GM18873 (cell line): Measurements from ENCODE around the gene TRPM6.
"Not testable (repeated sequence)": the region's sequence is repeated elsewhere in the genome, so short reads cannot be mapped to it uniquely, and the experiment has no call there.

Experiments
- ATAC-seq: cut with Tn5 transposase; IDR thresholded peaks from one replicate; pipeline ENCODE4 v1.9.1; 2021; ENCODE audit warnings: mild to moderate bottlenecking, moderate library complexity, moderate number of reproducible peaks; ENCODE audit not compliant: unreplicated experiment, low FRiP score

The TRPM6 gene

GRCh38 chr9:74860247-74860646, 27.5 kb downstream of the TRPM6 start:
- not testable (repeated sequence) for ATAC-seq

GRCh38 chr9:74859786-74860185, 27.9 kb downstream of the TRPM6 start:
- no peak for ATAC-seq

GRCh38 chr9:74858751-74859414, 28.8 kb downstream of the TRPM6 start:
- no peak for ATAC-seq

GRCh38 chr9:74856989-74857388, 30.7 kb downstream of the TRPM6 start:
- no peak for ATAC-seq

GRCh38 chr9:74855072-74855471, 32.6 kb downstream of the TRPM6 start:
- no peak for ATAC-seq

GRCh38 chr9:74853024-74853423, 34.7 kb downstream of the TRPM6 start:
- not testable (repeated sequence) for ATAC-seq

GRCh38 chr9:74848153-74848525, 39.6 kb downstream of the TRPM6 start:
- ATAC-seq: no peak

GRCh38 chr9:74847478-74848152, 40.1 kb downstream of the TRPM6 start:
- ATAC-seq: no peak

- no peak for ATAC-seq
Observed at GRCh38 chr9:74846766-74847165, 41.0 kb downstream of the TRPM6 start.

GRCh38 chr9:74838351-74838750, 49.4 kb downstream of the TRPM6 start:
- no peak for ATAC-seq

GRCh38 chr9:74824654-74825053, 63.1 kb downstream of the TRPM6 start:
- ATAC-seq: no peak

- no peak for ATAC-seq
Observed at GRCh38 chr9:74821636-74822035, 66.1 kb downstream of the TRPM6 start.

- ATAC-seq: no peak
Observed at GRCh38 chr9:74817816-74818215, 69.9 kb downstream of the TRPM6 start.

- ATAC-seq: no peak
Observed at GRCh38 chr9:74817281-74817810, 70.4 kb downstream of the TRPM6 start.

- ATAC-seq: no peak
Observed at GRCh38 chr9:74810200-74810599, 77.5 kb downstream of the TRPM6 start.

- no peak for ATAC-seq
Observed at GRCh38 chr9:74804018-74804385, 83.7 kb downstream of the TRPM6 start.

GRCh38 chr9:74803376-74804017, 84.2 kb downstream of the TRPM6 start:
- ATAC-seq: no peak

- ATAC-seq: no peak
Observed at GRCh38 chr9:74800226-74800625, 87.5 kb downstream of the TRPM6 start.

- ATAC-seq: no peak
Observed at GRCh38 chr9:74795803-74796202, 91.9 kb downstream of the TRPM6 start.

GRCh38 chr9:74795081-74795480, 92.6 kb downstream of the TRPM6 start:
- no peak for ATAC-seq

GRCh38 chr9:74784506-74784905, 103.2 kb downstream of the TRPM6 start:
- ATAC-seq: no peak

- ATAC-seq: no peak
Observed at GRCh38 chr9:74783408-74783807, 104.3 kb downstream of the TRPM6 start.
